WTC11 (cell line): ENCODE measurements around the gene HPN. TPM values are rescaled to one million over a fixed set of nuclear protein-coding genes. Genes with fewer than 3 reads are reported as not detected.

Experiments
- ATAC-seq: fragments of 200-7000 bp; cut with Tn5 transposase; 2 replicates; pipeline ENCODE4 v1.10.0; 2021; ENCODE audit warnings: mild to moderate bottlenecking, moderate library complexity
- CTCF ChIA-PET: fragments of 300-600 bp; sonication (Branson Sonifier 250); formaldehyde crosslinking; loops from one replicate; lab custom pipeline; 2021; ENCODE audit warnings: antibody characterized with exemption; lab: Charles Lee
- POLR2A ChIA-PET: fragments of 350-600 bp; sonication (Branson Sonifier 250); formaldehyde crosslinking; loops from one replicate; lab custom pipeline; 2021; ENCODE audit warnings: antibody characterized with exemption; lab: Charles Lee
- DNase-seq: peaks from one replicate; pipeline ENCODE4 v3.0.0; 2021; ENCODE audit warnings: low spot score
- H3K27ac Mint-ChIP-seq: 2 replicates; pipeline ENCODE4 v1.8.0; 2021; ENCODE audit warnings: mixed read lengths
- H3K27me3 Mint-ChIP-seq: 2 replicates; pipeline ENCODE4 v1.8.0; 2021; ENCODE audit warnings: low read depth, mild to moderate bottlenecking, moderate library complexity, mixed read lengths
- H3K36me3 Mint-ChIP-seq: 2 replicates; pipeline ENCODE4 v1.8.0; 2021; ENCODE audit warnings: mixed read lengths
- H3K4me1 Mint-ChIP-seq: 2 replicates; pipeline ENCODE4 v1.8.0; 2022; ENCODE audit warnings: mixed read lengths
- H3K4me3 Mint-ChIP-seq: 2 replicates; pipeline ENCODE4 v1.8.0; 2021; ENCODE audit warnings: mild to moderate bottlenecking, moderate library complexity, mixed read lengths
- H3K9me3 Mint-ChIP-seq: 2 replicates; pipeline ENCODE4 v1.8.0; 2021; ENCODE audit warnings: mixed read lengths
- ATF1 ChIP-seq: sonication (generic); formaldehyde crosslinking; IDR thresholded peaks from 2 replicates; pipeline ENCODE4 v1.8.1; 2023; ENCODE audit warnings: mild to moderate bottlenecking, moderate library complexity, missing genetic modification reagents
- ATF6 ChIP-seq: sonication (generic); formaldehyde crosslinking; IDR thresholded peaks from 2 replicates; pipeline ENCODE4 v1.8.1; 2023; ENCODE audit warnings: mild to moderate bottlenecking, missing genetic modification reagents
- CREB1 ChIP-seq: sonication (generic); formaldehyde crosslinking; IDR thresholded peaks from 2 replicates; pipeline ENCODE4 v1.8.0; 2023; ENCODE audit warnings: mild to moderate bottlenecking, missing genetic modification reagents
- E2F4 ChIP-seq: sonication (generic); formaldehyde crosslinking; IDR thresholded peaks from 2 replicates; pipeline ENCODE4 v1.8.1; 2022; ENCODE audit warnings: low read depth, mild to moderate bottlenecking, moderate library complexity, missing genetic modification reagents, borderline replicate concordance
- E2F5 ChIP-seq: sonication (generic); formaldehyde crosslinking; IDR thresholded peaks from 2 replicates; pipeline ENCODE4 v1.8.1; 2022; ENCODE audit warnings: mild to moderate bottlenecking, moderate library complexity, missing genetic modification reagents
- ELF4 ChIP-seq: sonication (generic); formaldehyde crosslinking; IDR thresholded peaks from 2 replicates; pipeline ENCODE4 v1.8.1; 2022; ENCODE audit warnings: low read depth, mild to moderate bottlenecking, moderate library complexity, missing genetic modification reagents
- EMX1 ChIP-seq: fragments of 250-450 bp; sonication (Bioruptor Pico); IDR thresholded peaks from 2 replicates; pipeline ENCODE4 v1.8.0; 2021; ENCODE audit warnings: mild to moderate bottlenecking
- ERG ChIP-seq: fragments of 250-450 bp; sonication (Bioruptor Pico); IDR thresholded peaks from 2 replicates; pipeline ENCODE4 v1.8.0; 2021; ENCODE audit warnings: mild to moderate bottlenecking
- ETV6 ChIP-seq: sonication (generic); formaldehyde crosslinking; IDR thresholded peaks from 2 replicates; pipeline ENCODE4 v1.8.1; 2022; ENCODE audit warnings: mild to moderate bottlenecking, missing genetic modification reagents
- GABPB1 ChIP-seq: sonication (generic); formaldehyde crosslinking; IDR thresholded peaks from 2 replicates; pipeline ENCODE4 v1.8.1; 2023; ENCODE audit warnings: mild to moderate bottlenecking, missing genetic modification reagents
- GRHL2 ChIP-seq: fragments of 250-450 bp; sonication (Bioruptor Pico); IDR thresholded peaks from 2 replicates; pipeline ENCODE4 v1.8.0; 2022; ENCODE audit warnings: mild to moderate bottlenecking, moderate library complexity; ENCODE audit not compliant: insufficient replicate concordance, severe bottlenecking
- GTF2I ChIP-seq: fragments of 250-450 bp; sonication (Bioruptor Pico); conservative IDR thresholded peaks from 2 replicates; pipeline ENCODE4 v1.4.0; 2021; ENCODE audit warnings: mild to moderate bottlenecking
- MAX ChIP-seq: sonication (generic); formaldehyde crosslinking; IDR thresholded peaks from 2 replicates; pipeline ENCODE4 v1.8.0; 2022; ENCODE audit warnings: mild to moderate bottlenecking, missing genetic modification reagents
- MLX ChIP-seq: sonication (generic); formaldehyde crosslinking; IDR thresholded peaks from 2 replicates; pipeline ENCODE4 v1.8.1; 2023; ENCODE audit warnings: mild to moderate bottlenecking, missing genetic modification reagents, moderate library complexity
- MYBL2 ChIP-seq: sonication (generic); formaldehyde crosslinking; IDR thresholded peaks from 2 replicates; pipeline ENCODE4 v1.8.1; 2023; ENCODE audit warnings: mild to moderate bottlenecking, moderate library complexity, missing genetic modification reagents
- NFYB ChIP-seq: sonication (generic); formaldehyde crosslinking; conservative IDR thresholded peaks from 2 replicates; pipeline ENCODE4 v1.8.0; 2022; ENCODE audit warnings: low read depth, missing genetic modification reagents
- NR3C1 ChIP-seq: sonication (generic); formaldehyde crosslinking; conservative IDR thresholded peaks from 2 replicates; pipeline ENCODE4 v1.8.1; 2023; ENCODE audit warnings: low read depth, mild to moderate bottlenecking, missing genetic modification reagents
- OVOL2 ChIP-seq: fragments of 250-450 bp; sonication (Bioruptor Pico); IDR thresholded peaks from 2 replicates; pipeline ENCODE4 v1.9.0; 2021; ENCODE audit warnings: mild to moderate bottlenecking, borderline replicate concordance
- PRRX2 ChIP-seq: fragments of 250-450 bp; sonication (Bioruptor Pico); IDR thresholded peaks from 2 replicates; pipeline ENCODE4 v1.8.0; 2021; ENCODE audit warnings: mild to moderate bottlenecking
- SMAD3 ChIP-seq: sonication (generic); formaldehyde crosslinking; IDR thresholded peaks from 2 replicates; pipeline ENCODE4 v1.8.0; 2022; ENCODE audit warnings: missing genetic modification reagents, mild to moderate bottlenecking, borderline replicate concordance
- SMAD4 ChIP-seq: sonication (generic); formaldehyde crosslinking; IDR thresholded peaks from 2 replicates; pipeline ENCODE4 v1.8.0; 2022; ENCODE audit warnings: mild to moderate bottlenecking, missing genetic modification reagents
- TCF7 ChIP-seq: sonication (generic); formaldehyde crosslinking; IDR thresholded peaks from 2 replicates; pipeline ENCODE4 v1.8.0; 2022; ENCODE audit warnings: mild to moderate bottlenecking, low read depth, missing genetic modification reagents, moderate library complexity
- TEAD1 ChIP-seq: sonication (generic); formaldehyde crosslinking; IDR thresholded peaks from 2 replicates; pipeline ENCODE4 v1.8.0; 2022; ENCODE audit warnings: mild to moderate bottlenecking, missing genetic modification reagents
- TEAD4 ChIP-seq: sonication (generic); formaldehyde crosslinking; IDR thresholded peaks from 2 replicates; pipeline ENCODE4 v1.8.0; 2022; ENCODE audit warnings: mild to moderate bottlenecking, missing genetic modification reagents
- TP53 ChIP-seq: sonication (generic); formaldehyde crosslinking; IDR thresholded peaks from 2 replicates; pipeline ENCODE4 v1.8.1; 2023; ENCODE audit warnings: mild to moderate bottlenecking, missing genetic modification reagents
- ZNF138 ChIP-seq: sonication (generic); formaldehyde crosslinking; conservative IDR thresholded peaks from 2 replicates; pipeline ENCODE4 v1.8.1; 2022; ENCODE audit warnings: mild to moderate bottlenecking, moderate library complexity, missing genetic modification reagents
- ZNF219 ChIP-seq: sonication (generic); formaldehyde crosslinking; IDR thresholded peaks from 2 replicates; pipeline ENCODE4 v1.8.0; 2023; ENCODE audit warnings: missing genetic modification reagents, mild to moderate bottlenecking, borderline replicate concordance
- ZNF232 ChIP-seq: sonication (generic); formaldehyde crosslinking; IDR thresholded peaks from 2 replicates; pipeline ENCODE4 v1.8.0; 2022; ENCODE audit warnings: mild to moderate bottlenecking, missing genetic modification reagents
- ZNF423 ChIP-seq: fragments of 250-450 bp; sonication (Bioruptor Pico); IDR thresholded peaks from 2 replicates; pipeline ENCODE4 v2.1.2; 2022; ENCODE audit warnings: mild to moderate bottlenecking, moderate library complexity
- total RNA-seq: library from RNA; stranded (reverse); gene quantifications from 3 replicates; pipeline ENCODE4 v1.2.3, GENCODE V29; 2021

HPN gene
- total RNA-seq, 1 experiment from 2014 or later: 20.8 TPM

- Mint-ChIP-seq H3K9me3 (no peaks in the 10 kb centered on the region), H3K27me3 (no peaks in the 10 kb centered on the region), H3K4me1 (peaks cover 18% of the 10 kb centered on the region), H3K27ac (no peak overlapping the region), H3K4me3 (no peak overlapping the region), H3K36me3 (no peaks in the 10 kb centered on the region)
- TF ChIP-seq E2F4 (CRISPR knock-in tag) (no peak), TP53 (no peak), ZNF219 (CRISPR knock-in tag) (no peak), MLX (CRISPR knock-in tag) (no peak), TCF7 (CRISPR knock-in tag) (no peak), ATF6 (CRISPR knock-in tag) (no peak), NR3C1 (CRISPR knock-in tag) (no peak), E2F5 (CRISPR knock-in tag) (no peak), ZNF138 (CRISPR knock-in tag) (no peak), ZNF232 (CRISPR knock-in tag) (no peak), ELF4 (CRISPR knock-in tag) (no peak), MAX (CRISPR knock-in tag) (no peak), GRHL2 (CRISPR knock-in tag) (no peak), TEAD1 (CRISPR knock-in tag) (no peak), EMX1 (no peak), PRRX2 (no peak), GTF2I (CRISPR knock-in tag) (no peak), MYBL2 (CRISPR knock-in tag) (no peak), TEAD4 (CRISPR knock-in tag) (no peak)
- POLR2A ChIA-PET: no interaction called here
- no peak for ATAC-seq
- no peak for DNase-seq
- CTCF ChIA-PET: interaction anchor here (0.6 to 3.0 kb wide), 6 partner anchors 19 to 348 kb away, joined by 3 to 12 read pairs (median 6); no protein-coding TSS in a partner anchor
Observed at GRCh38 chr19:35095667-35096368, 54.3 kb downstream of the HPN start.

- H3K4me1 Mint-ChIP-seq: peaks cover 10% of the 10 kb centered on the region
- no peaks in the 10 kb centered on the region for H3K27me3 Mint-ChIP-seq
- ATAC-seq: no peak
- H3K27ac Mint-ChIP-seq: no peak overlapping the region
- no peaks in the 10 kb centered on the region for H3K36me3 Mint-ChIP-seq
- H3K9me3 Mint-ChIP-seq: no peaks in the 10 kb centered on the region
- no peak for DNase-seq
- POLR2A ChIA-PET: no interaction called here
- CTCF ChIA-PET: interaction anchor here (0.8 to 4.1 kb wide), 9 partner anchors 8 to 43 kb away, joined by 3 to 14 read pairs (median 6); partner anchors contain the start of gene FXYD3
- no peak overlapping the region for H3K4me3 Mint-ChIP-seq
- TF ChIP-seq CREB1 (CRISPR knock-in tag) (no peak), ZNF423 (CRISPR knock-in tag) (no peak), SMAD3 (CRISPR knock-in tag) (no peak), ATF1 (CRISPR knock-in tag) (no peak), MYBL2 (CRISPR knock-in tag) (no peak), GABPB1 (CRISPR knock-in tag) (no peak), NFYB (CRISPR knock-in tag) (no peak), PRRX2 (no peak), ZNF232 (CRISPR knock-in tag) (no peak), E2F5 (CRISPR knock-in tag) (no peak), NR3C1 (CRISPR knock-in tag) (no peak), OVOL2 (CRISPR knock-in tag) (no peak), SMAD4 (no peak), ERG (CRISPR knock-in tag) (no peak), ETV6 (CRISPR knock-in tag) (no peak)
Observed at GRCh38 chr19:35098413-35099049, 57.0 kb downstream of the HPN start.
